ENCODE measurements around the gene WDR45B.

Gene WDR45B

DNA sequence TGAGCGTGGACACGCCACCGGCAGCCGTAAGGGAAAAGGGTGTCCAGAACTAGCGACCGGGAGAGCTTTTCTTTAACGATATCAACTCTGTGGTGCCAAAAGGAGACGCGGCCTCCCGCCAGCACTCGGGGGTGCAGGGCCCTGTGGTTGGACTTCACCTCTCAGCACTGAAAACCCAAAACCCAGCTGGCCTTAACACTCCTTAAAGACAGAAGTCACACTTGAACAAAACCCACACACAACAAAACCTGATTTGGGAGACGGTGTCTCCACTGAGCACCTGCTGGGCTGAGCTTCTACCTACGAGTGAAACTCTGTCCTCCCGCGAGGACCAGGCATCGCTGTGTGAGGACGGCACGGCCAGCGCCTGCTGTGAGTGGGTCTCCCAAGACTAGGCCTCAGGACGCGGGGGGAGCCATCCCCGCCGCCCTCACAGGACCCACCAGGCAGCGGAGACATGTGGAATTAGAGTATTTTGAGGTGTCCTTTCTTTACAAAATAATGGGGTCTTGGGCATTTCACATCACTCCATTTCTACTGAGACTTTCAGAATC is 46.7 kb downstream of the WDR45B start:
- no peak for DNase-seq (ENCODE audit: low read depth)
- H3K4me3 ChIP-seq (ENCODE audit: low read depth, low read length): no peak overlapping the region
- no peak for TF ChIP-seq CTCF (conservative IDR thresholded peaks at IDR 0.05; ENCODE audit: low read depth, low read length)

GRCh38 chr17:82600731-82601446 is 47.4 kb downstream of the WDR45B start:
- TF ChIP-seq CTCF (conservative IDR thresholded peaks at IDR 0.05; ENCODE audit: low read depth, low read length): no peak
- no peak for DNase-seq (ENCODE audit: low read depth)

DNA sequence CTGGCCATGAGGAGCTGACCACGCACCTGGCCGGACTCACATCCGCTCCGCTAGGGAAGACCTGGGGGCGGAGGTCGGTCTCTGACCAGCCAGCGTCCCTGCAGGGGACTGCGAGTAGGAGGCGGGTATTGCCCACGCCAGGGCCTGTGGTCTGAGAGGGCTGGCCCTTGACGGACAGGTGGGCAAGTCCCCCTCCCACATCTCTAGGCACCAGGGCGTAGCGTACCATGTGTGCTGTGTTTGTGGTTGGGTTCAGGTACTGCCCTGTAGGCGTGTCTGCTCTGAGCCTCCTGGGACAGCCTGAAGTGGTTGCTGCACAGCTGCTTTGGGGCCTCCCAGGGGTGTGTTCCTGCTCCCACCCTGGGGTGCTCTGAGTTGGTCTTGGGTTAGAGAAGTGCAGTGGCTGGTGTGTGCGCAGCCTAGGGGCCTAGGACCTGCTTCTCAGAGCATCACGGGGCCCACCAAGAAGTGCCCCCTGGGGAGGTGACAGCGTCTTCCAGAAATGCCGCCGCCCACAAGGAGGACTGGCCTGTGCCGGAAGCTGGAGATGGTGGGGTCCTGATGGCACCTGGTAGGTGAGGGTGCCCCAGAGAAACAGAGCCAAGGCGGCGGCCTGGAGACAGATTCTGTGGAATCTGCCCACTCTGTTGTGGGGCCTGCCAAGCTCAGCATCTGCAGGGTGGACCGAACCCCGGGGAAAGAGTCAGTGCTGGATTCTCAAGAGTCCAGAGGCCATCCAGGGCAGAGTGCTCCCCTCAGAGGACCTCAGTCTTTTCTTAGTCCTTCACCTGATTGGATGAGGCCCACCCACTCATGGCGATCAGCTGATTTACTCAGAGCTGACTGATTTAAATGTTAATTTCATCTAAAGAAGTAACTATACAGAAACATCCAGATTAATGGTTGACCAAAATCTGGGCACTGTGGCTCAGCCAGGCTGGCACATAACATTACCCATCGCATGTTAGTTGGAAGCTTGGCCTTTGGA is 48.3 kb downstream of the WDR45B start:
- no peak for DNase-seq (ENCODE audit: low read depth)
- no peak overlapping the region for H3K4me3 ChIP-seq (ENCODE audit: low read depth, low read length)
- no peak for TF ChIP-seq CTCF (conservative IDR thresholded peaks at IDR 0.05; ENCODE audit: low read depth, low read length)

More at GRCh38 chr17:82600731-82601446, 47.4 kb downstream of the WDR45B start:
- no peak overlapping the region for H3K4me3 ChIP-seq (ENCODE audit: low read depth, low read length)

GRCh38 chr17:82598256-82599119 is 49.8 kb downstream of the WDR45B start:
- peak; percentile 73 for DNase-seq (ENCODE audit: low read depth)
- TF ChIP-seq CTCF (conservative IDR thresholded peaks at IDR 0.05; ENCODE audit: low read depth, low read length): no peak
- no peak overlapping the region for H3K4me3 ChIP-seq (ENCODE audit: low read depth, low read length)

GRCh38 chr17:82596837-82597672 is 51.2 kb downstream of the WDR45B start:
- no peak for DNase-seq (ENCODE audit: low read depth)
- no peak for TF ChIP-seq CTCF (conservative IDR thresholded peaks at IDR 0.05; ENCODE audit: low read depth, low read length)
- H3K4me3 ChIP-seq (ENCODE audit: low read depth, low read length): no peak overlapping the region

All from choroid plexus epithelial cell (primary cell).